DOHH2 (cell line): ENCODE results near the gene PKN3.
"Not testable (repeated sequence)": the region's sequence is repeated elsewhere in the genome, so short reads cannot be mapped to it uniquely, and the experiment has no call there.

Experiments
- H3F3A ChIP-seq: fragments of 200-600 bp; sonication (generic), shearing (Covaris generic); 2 replicates; pipeline ENCODE4 v1.6.0; 2016; ENCODE audit warnings: antibody characterized with exemption, mild to moderate bottlenecking; ENCODE audit not compliant: control insufficient read depth, insufficient read depth
- H3K27ac ChIP-seq: fragments of 200-600 bp; sonication (generic); 2 replicates; pipeline ENCODE4 v1.5.1; 2014; ENCODE audit warnings: low read depth, mild to moderate bottlenecking, low read length, moderate library complexity
- H3K27me3 ChIP-seq: fragments of 200-600 bp; sonication (generic); 2 replicates; pipeline ENCODE4 v1.6.1; 2014; ENCODE audit warnings: mild to moderate bottlenecking, low read length, mixed read lengths; ENCODE audit not compliant: control insufficient read depth
- H3K36me3 ChIP-seq: fragments of 200-600 bp; sonication (generic); 2 replicates; pipeline ENCODE4 v1.6.1; 2014; ENCODE audit warnings: mild to moderate bottlenecking, low read length, moderate library complexity, mixed read lengths; ENCODE audit not compliant: control insufficient read depth
- H3K4me1 ChIP-seq: fragments of 200-600 bp; sonication (generic); 2 replicates; pipeline ENCODE4 v1.6.1; 2014; ENCODE audit warnings: mild to moderate bottlenecking, low read length, mixed read lengths; ENCODE audit not compliant: control insufficient read depth
- H3K4me2 ChIP-seq: fragments of 200-600 bp; sonication (generic); 2 replicates; pipeline ENCODE4 v1.6.0; 2014; ENCODE audit warnings: mild to moderate bottlenecking, low read length, moderate library complexity
- H3K4me3 ChIP-seq: fragments of 200-600 bp; sonication (generic); 2 replicates; pipeline ENCODE4 v1.5.1; 2014; ENCODE audit warnings: mild to moderate bottlenecking, low read length, mixed read lengths
- H3K79me2 ChIP-seq: fragments of 200-600 bp; sonication (generic); 2 replicates; pipeline ENCODE4 v1.6.1; 2014; ENCODE audit warnings: mild to moderate bottlenecking, low read length, mixed read lengths; ENCODE audit not compliant: control insufficient read depth
- H3K9me2 ChIP-seq: fragments of 200-600 bp; sonication (generic); replicated peaks from 2 replicates; pipeline ENCODE4 v1.6.1; 2014; ENCODE audit warnings: mild to moderate bottlenecking, low read length, mixed read lengths; ENCODE audit not compliant: control insufficient read depth
- H3K9me3 ChIP-seq: fragments of 200-600 bp; sonication (generic); 2 replicates; pipeline ENCODE4 v1.6.1; 2014; ENCODE audit warnings: antibody characterized with exemption, low read length, mixed read lengths; ENCODE audit not compliant: control insufficient read depth, insufficient read depth
- H4K20me1 ChIP-seq: fragments of 200-600 bp; sonication (generic); 2 replicates; pipeline ENCODE4 v1.6.0; 2014; ENCODE audit warnings: low read depth, mild to moderate bottlenecking, antibody characterized with exemption, low read length, moderate library complexity; ENCODE audit not compliant: control insufficient read depth, insufficient read depth
- CTCF ChIP-seq: fragments of 200-600 bp; sonication (generic); IDR thresholded peaks from one replicate; pipeline ENCODE4 v1.5.1; 2014; ENCODE audit warnings: antibody characterized with exemption, mild to moderate bottlenecking, low read depth, low read length; ENCODE audit not compliant: poor library complexity, severe bottlenecking
- EZH2phosphoT487 ChIP-seq: fragments of 200-600 bp; sonication (generic); IDR thresholded peaks from 2 replicates; pipeline ENCODE4 v1.6.1; 2017; ENCODE audit warnings: borderline replicate concordance, mild to moderate bottlenecking, antibody characterized with exemption, low read length, moderate library complexity, mixed read lengths

The PKN3 gene

GRCh38 chr9:128694344-128694743 is 8.0 kb upstream of the PKN3 start:
- H3K27me3 ChIP-seq, result no peaks in the 10 kb centered on the region
- no peak overlapping the region for H3K27ac ChIP-seq
- no peak overlapping the region for H3K4me2 ChIP-seq
- H4K20me1 ChIP-seq, result peaks cover 26% of the 10 kb centered on the region
- H3F3A ChIP-seq, result peaks cover 74% of the 10 kb centered on the region
- H3K4me3 ChIP-seq, result no peak overlapping the region
- H3K4me1 ChIP-seq, result peaks cover 13% of the 10 kb centered on the region
- TF ChIP-seq CTCF (no peak), EZH2phosphoT487 (no peak)
- peaks cover 66% of the 10 kb centered on the region for H3K36me3 ChIP-seq
- H3K9me2 ChIP-seq, result no peaks in the 10 kb centered on the region
- H3K79me2 ChIP-seq, result peaks cover 35% of the 10 kb centered on the region
- H3K9me3 ChIP-seq, result no peaks in the 10 kb centered on the region

GRCh38 chr9:128696923-128697707 is 5.2 kb upstream of the PKN3 start:
- Histone ChIP-seq H3K9me3 (no peaks in the 10 kb centered on the region), H3K4me2 (no peak overlapping the region), H3K79me2 (peaks cover 11% of the 10 kb centered on the region), H3K4me3 (no peak overlapping the region), H3K4me1 (peaks cover 6% of the 10 kb centered on the region; the same call in 1 of the 2 replicates), H3K27me3 (no peaks in the 10 kb centered on the region), H3K36me3 (peaks cover 44% of the 10 kb centered on the region), H3K27ac (no peak overlapping the region), H4K20me1 (peaks cover 7% of the 10 kb centered on the region; the same call in 1 of the 2 replicates), H3F3A (peaks cover 63% of the 10 kb centered on the region), H3K9me2 (no peaks in the 10 kb centered on the region)
- TF ChIP-seq EZH2phosphoT487 (no peak), CTCF (no peak)

- not testable (repeated sequence) for H3K9me2 ChIP-seq, H3K9me3 ChIP-seq, H3K27ac ChIP-seq, H3K79me2 ChIP-seq, H3K4me3 ChIP-seq, H3K27me3 ChIP-seq, H4K20me1 ChIP-seq, H3K4me2 ChIP-seq
- Histone ChIP-seq H3F3A (peaks cover 42% of the 10 kb centered on the region), H3K36me3 (peaks cover 23% of the 10 kb centered on the region), H3K4me1 (peaks cover 13% of the 10 kb centered on the region)
These were observed 3.1 kb upstream of the PKN3 start for GRCh38 chr9:128699096-128699795.
